C4-2B (cell line): ENCODE measurements around the gene LIPC.

Experiments
- H3K27ac ChIP-seq: fragments of 450-650 bp; 2 replicates; pipeline ENCODE4 v1.5.1; 2017
- ZFX ChIP-seq: fragments of 450-650 bp; IDR thresholded peaks from 2 replicates; pipeline ENCODE4 v1.6.1; 2017
- TF ChIP-seq, protein P1 (sequence below): fragments of 450-650 bp; conservative IDR thresholded peaks from 2 replicates; pipeline ENCODE4 v1.5.1; 2017; ENCODE audit warnings: mild to moderate bottlenecking

LIPC gene

GRCh38 chr15:58551084-58551763 is 119.4 kb downstream of the LIPC start:
- TF ChIP-seq ZFX, result no peak
- TF ChIP-seq, protein P1, sequence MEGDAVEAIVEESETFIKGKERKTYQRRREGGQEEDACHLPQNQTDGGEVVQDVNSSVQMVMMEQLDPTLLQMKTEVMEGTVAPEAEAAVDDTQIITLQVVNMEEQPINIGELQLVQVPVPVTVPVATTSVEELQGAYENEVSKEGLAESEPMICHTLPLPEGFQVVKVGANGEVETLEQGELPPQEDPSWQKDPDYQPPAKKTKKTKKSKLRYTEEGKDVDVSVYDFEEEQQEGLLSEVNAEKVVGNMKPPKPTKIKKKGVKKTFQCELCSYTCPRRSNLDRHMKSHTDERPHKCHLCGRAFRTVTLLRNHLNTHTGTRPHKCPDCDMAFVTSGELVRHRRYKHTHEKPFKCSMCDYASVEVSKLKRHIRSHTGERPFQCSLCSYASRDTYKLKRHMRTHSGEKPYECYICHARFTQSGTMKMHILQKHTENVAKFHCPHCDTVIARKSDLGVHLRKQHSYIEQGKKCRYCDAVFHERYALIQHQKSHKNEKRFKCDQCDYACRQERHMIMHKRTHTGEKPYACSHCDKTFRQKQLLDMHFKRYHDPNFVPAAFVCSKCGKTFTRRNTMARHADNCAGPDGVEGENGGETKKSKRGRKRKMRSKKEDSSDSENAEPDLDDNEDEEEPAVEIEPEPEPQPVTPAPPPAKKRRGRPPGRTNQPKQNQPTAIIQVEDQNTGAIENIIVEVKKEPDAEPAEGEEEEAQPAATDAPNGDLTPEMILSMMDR, result no peak
- H3K27ac ChIP-seq, result no peak overlapping the region

DNA sequence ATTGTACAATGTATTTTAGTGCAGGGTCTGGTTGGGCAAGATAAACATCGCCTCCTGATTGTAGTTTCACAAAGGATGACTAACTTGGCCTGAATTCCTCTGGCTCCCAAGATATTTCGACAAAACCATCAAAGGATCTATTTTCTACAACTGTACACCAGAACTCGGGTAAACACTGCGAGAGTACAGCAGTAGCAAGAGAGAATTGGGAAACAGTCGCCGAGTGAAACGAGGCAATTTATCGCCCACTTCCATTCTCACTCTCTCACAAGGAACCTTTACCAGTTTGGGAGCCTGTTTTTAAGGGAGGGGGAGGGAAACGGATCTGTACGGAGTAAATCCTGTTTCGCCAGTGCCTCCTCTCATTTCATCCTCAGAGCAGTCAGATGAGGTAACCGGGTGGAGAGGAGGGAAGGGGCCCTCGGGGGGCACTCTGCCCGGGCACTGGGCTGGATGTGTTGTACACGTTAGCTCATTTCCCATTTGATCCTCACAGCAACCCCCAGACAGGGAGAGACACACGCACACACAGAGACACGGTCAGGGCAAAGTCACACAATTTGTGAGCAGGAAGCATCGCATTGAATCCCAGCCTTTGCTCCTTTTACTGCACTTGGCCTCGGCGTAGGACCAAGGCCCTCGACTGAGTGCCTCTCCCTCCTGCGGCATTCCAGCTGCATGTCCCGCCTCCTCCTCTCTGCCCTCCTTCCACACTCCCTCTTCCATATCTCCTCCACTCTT is 120.1 kb downstream of the LIPC start:
- TF ChIP-seq ZFX, result no peak
- TF ChIP-seq, protein P1, result no peak
- H3K27ac ChIP-seq, result no peak overlapping the region

- TF ChIP-seq, protein P1, result no peak
- no peak for TF ChIP-seq ZFX
- no peak overlapping the region for H3K27ac ChIP-seq
These were observed 120.9 kb downstream of the LIPC start for GRCh38 chr15:58552505-58553364.

GRCh38 chr15:58553365-58553918 is 121.7 kb downstream of the LIPC start:
- TF ChIP-seq, protein P1, result no peak
- TF ChIP-seq ZFX, result no peak

GRCh38 chr15:58554758-58555157 is 123.0 kb downstream of the LIPC start:
- H3K27ac ChIP-seq, result no peak overlapping the region
- TF ChIP-seq ZFX, result no peak
- TF ChIP-seq, protein P1, result no peak

More at GRCh38 chr15:58553365-58553918, 121.7 kb downstream of the LIPC start:
- H3K27ac ChIP-seq, result no peak overlapping the region

DNA sequence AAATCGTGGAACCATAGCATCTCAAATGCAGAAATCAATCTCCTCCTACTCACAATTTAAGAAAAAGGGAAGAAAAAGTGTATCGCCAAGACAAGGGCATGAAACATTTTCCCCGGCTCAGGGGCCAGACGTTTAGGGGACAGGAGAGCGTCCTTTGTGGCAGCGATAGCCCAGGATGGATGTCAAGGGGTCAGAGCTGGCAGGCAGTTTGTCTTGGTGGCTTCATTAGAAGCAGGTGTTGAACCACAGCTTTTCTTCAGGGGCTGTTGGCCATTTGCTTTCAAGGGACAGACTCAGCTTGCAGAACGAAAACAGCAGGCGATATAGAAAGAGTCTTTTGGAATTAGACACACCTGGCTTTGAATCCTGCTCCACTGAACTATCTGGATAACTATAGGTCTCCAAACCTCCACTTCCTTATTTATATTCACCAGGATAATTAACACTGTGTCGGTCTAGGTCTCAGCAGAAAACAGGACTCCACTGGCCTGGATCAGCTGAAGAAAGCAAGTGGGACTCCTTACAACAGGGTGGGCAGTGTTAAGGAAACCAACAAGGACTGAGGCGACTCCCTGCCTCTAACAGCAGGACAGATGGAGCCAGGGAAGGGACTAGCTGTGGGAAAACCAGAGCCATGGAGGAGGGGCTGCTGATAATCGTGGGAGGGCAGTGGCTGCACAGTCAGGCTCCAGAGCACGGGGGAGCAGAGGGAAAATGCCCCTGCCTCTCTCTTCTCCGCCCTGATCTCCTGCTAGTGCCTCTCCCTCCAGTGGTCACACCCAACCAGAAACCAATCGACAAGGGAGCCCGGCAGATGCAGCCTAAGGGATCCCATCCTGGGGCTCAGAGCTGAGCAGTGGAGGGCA is 123.6 kb downstream of the LIPC start:
- TF ChIP-seq, protein P1, result no peak
- TF ChIP-seq ZFX, result no peak
- H3K27ac ChIP-seq, result no peak overlapping the region
